PFSK-1 (cell line): ENCODE measurements around the gene FARP2.

Experiments used
- FOXP2 ChIP-seq: optimal IDR thresholded peaks from 2 replicates; pipeline ENCODE3; 2011; ENCODE audit warnings: borderline replicate concordance, control low read depth, inconsistent platforms; ENCODE audit not compliant: insufficient read depth; ENCODE audit errors: extremely low read length, extremely low read depth
- POLR2AphosphoS5 ChIP-seq: IDR thresholded peaks from 2 replicates; pipeline ENCODE4 v1.6.1; 2012; ENCODE audit warnings: low read depth, mild to moderate bottlenecking, control low read depth, low read length, moderate library complexity
- REST ChIP-seq, 2 experiments: IDR thresholded peaks; 2 replicates each; pipeline versions ENCODE4 v1.6.1 to v1.8.0; 2011 to 2012; ENCODE audit warnings: low read depth in 2 of 2, low read length in 2 of 2, control low read depth in 1 of 2, inconsistent platforms in 1 of 2, mild to moderate bottlenecking in 1 of 2, moderate library complexity in 1 of 2; ENCODE audit not compliant: insufficient read depth in 1 of 2
- SIN3A ChIP-seq: IDR thresholded peaks from 2 replicates; pipeline ENCODE4 v1.6.1; 2012; ENCODE audit warnings: mild to moderate bottlenecking, low read length, moderate library complexity, borderline replicate concordance; ENCODE audit not compliant: insufficient read depth
- TAF1 ChIP-seq: IDR thresholded peaks from 2 replicates; pipeline ENCODE4 v1.6.1; 2012; ENCODE audit warnings: low read length, control low read depth, borderline replicate concordance; ENCODE audit not compliant: insufficient read depth

Gene FARP2

GRCh38 chr2:241317391-241317790 lies 38.7 kb upstream of the FARP2 start:
- TF ChIP-seq REST (IDR thresholded peaks at IDR 0.05; ENCODE audit: insufficient read depth in 1 of 2, low read depth in 2 of 2, low read length in 2 of 2): no peak
- no peak for TF ChIP-seq POLR2AphosphoS5
- TF ChIP-seq SIN3A: no peak
- TF ChIP-seq TAF1: no peak
- no peak for TF ChIP-seq FOXP2

- no peak for TF ChIP-seq SIN3A
- TF ChIP-seq TAF1: no peak
- no peak for TF ChIP-seq REST (IDR thresholded peaks at IDR 0.05; ENCODE audit: insufficient read depth in 1 of 2, low read depth in 2 of 2, low read length in 2 of 2)
- no peak for TF ChIP-seq POLR2AphosphoS5
- TF ChIP-seq FOXP2: no peak
Observed at GRCh38 chr2:241320394-241320793, 35.7 kb upstream of the FARP2 start.

GRCh38 chr2:241321033-241321432 lies 35.1 kb upstream of the FARP2 start:
- TF ChIP-seq SIN3A (no peak), TAF1 (no peak), REST (IDR thresholded peaks at IDR 0.05; ENCODE audit: insufficient read depth in 1 of 2, low read depth in 2 of 2, low read length in 2 of 2) (no peak), FOXP2 (no peak), POLR2AphosphoS5 (no peak)

GRCh38 chr2:241321886-241322285 lies 34.2 kb upstream of the FARP2 start:
- TF ChIP-seq SIN3A: no peak
- no peak for TF ChIP-seq REST (IDR thresholded peaks at IDR 0.05; ENCODE audit: insufficient read depth in 1 of 2, low read depth in 2 of 2, low read length in 2 of 2)
- no peak for TF ChIP-seq TAF1
- no peak for TF ChIP-seq FOXP2
- no peak for TF ChIP-seq POLR2AphosphoS5

GRCh38 chr2:241323778-241324177 lies 32.3 kb upstream of the FARP2 start:
- TF ChIP-seq REST (IDR thresholded peaks at IDR 0.05; ENCODE audit: insufficient read depth in 1 of 2, low read depth in 2 of 2, low read length in 2 of 2) (no peak), TAF1 (no peak), POLR2AphosphoS5 (no peak), SIN3A (no peak), FOXP2 (no peak)
